Measurements from ENCODE around the gene CDR2L.

DNA sequence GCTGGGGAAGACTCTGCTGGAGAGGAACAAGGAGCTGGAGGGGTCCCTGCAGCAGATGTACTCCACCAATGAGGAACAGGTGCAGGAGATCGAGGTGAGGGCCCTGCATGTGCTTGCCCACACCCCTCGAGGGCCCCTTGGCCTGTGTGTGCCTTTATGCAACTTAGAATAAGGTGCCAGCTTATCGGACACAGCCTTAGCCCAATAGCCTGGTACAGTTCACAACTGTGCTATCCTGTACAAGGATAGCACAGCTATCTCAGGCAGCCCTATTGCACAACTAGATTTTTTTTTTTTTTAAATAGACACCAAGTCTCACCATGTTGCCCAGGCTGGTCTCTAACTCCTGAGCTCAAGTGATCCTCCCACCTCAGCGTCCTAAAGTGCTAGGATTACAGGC is 12.1 kb downstream of the CDR2L start:
- no peak for TF ChIP-seq POLR2A (IDR thresholded peaks at IDR 0.05)
- TF ChIP-seq, protein P1, sequence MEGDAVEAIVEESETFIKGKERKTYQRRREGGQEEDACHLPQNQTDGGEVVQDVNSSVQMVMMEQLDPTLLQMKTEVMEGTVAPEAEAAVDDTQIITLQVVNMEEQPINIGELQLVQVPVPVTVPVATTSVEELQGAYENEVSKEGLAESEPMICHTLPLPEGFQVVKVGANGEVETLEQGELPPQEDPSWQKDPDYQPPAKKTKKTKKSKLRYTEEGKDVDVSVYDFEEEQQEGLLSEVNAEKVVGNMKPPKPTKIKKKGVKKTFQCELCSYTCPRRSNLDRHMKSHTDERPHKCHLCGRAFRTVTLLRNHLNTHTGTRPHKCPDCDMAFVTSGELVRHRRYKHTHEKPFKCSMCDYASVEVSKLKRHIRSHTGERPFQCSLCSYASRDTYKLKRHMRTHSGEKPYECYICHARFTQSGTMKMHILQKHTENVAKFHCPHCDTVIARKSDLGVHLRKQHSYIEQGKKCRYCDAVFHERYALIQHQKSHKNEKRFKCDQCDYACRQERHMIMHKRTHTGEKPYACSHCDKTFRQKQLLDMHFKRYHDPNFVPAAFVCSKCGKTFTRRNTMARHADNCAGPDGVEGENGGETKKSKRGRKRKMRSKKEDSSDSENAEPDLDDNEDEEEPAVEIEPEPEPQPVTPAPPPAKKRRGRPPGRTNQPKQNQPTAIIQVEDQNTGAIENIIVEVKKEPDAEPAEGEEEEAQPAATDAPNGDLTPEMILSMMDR (IDR thresholded peaks at IDR 0.05): no peak

All from stomach (tissue), 4 donors.